ENCODE results near the gene CDH23.

GRCh38 chr10:71567006-71567405 is 170.3 kb downstream of the CDH23 start:
- TF ChIP-seq ZBED1 (IDR thresholded peaks at IDR 0.05; ENCODE audit: borderline replicate concordance) (no peak), BRCA1 (IDR thresholded peaks at IDR 0.05; ENCODE audit: low read depth, low read length) (no peak), PBX3 (IDR thresholded peaks at IDR 0.05; ENCODE audit: insufficient replicate concordance, low read depth, low read length) (no peak), EP300 (IDR thresholded peaks at IDR 0.05; ENCODE audit: borderline replicate concordance in 1 of 2, control insufficient read depth in 1 of 2, low read depth in 2 of 2, low read length in 2 of 2) (no peak), ZBTB33 (IDR thresholded peaks at IDR 0.05) (no peak), TCF3 (IDR thresholded peaks at IDR 0.05; ENCODE audit: borderline replicate concordance, insufficient read depth, low read depth, low read length) (no peak), CTCF (IDR thresholded peaks at IDR 0.05 in 2 of 3, conservative IDR thresholded peaks at IDR 0.05 in 1 of 3; ENCODE audit: control insufficient read depth in 2 of 3, extremely low read depth in 1 of 3, insufficient read depth in 1 of 3, low read depth in 3 of 3, low read length in 3 of 3) (no peak), MAX (IDR thresholded peaks at IDR 0.05; ENCODE audit: low read depth, low read length) (no peak), CEBPB (IDR thresholded peaks at IDR 0.05; ENCODE audit: borderline replicate concordance in 1 of 2, low read depth in 2 of 2, low read length in 2 of 2) (no peak), PKNOX1 (IDR thresholded peaks at IDR 0.05) (no peak)

All from GM12878 (cell line).